Tibial nerve (tissue), 3 donors: Measurements from ENCODE around the gene ZNRF3.

Experiments
- POLR2A ChIP-seq, 2 donors: fragments of 450-650 bp; IDR thresholded peaks; one replicate each; pipeline ENCODE4 v1.6.1; 2017; ENCODE audit warnings: antibody characterized with exemption in 2 of 2, mild to moderate bottlenecking in 2 of 2, moderate library complexity in 2 of 2
- TF ChIP-seq, protein P1 (sequence below), 5 experiments: fragments of 200-600 bp in 3 of 5; fragments of 450-650 bp in 2 of 5; sonication (generic) in 3 of 5; IDR thresholded peaks; one replicate each; pipeline ENCODE4 v1.5.1; 2016 to 2019; ENCODE audit warnings: antibody characterized with exemption in 5 of 5, mild to moderate bottlenecking in 3 of 5, moderate library complexity in 2 of 5

DNA sequence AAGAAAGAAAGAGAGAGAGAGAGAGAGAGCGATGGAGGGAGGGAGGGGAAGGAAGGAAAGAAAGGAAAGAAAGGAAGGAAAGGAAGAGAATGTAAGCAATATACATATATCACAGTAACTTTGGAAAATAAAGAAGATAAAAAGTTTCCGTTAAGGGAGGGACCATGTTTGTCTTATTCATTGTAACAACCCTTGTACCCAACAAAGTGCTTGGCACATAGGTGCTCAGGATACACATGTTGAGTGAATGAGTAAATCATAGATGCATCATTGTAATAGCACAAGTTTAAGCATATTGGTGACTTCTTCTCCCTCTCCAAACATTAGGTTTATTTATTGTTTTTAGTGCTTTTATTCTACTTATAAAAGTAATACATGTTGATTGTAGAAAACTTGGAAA, 39.7 kb upstream of the ZNRF3 start:
- no peak for TF ChIP-seq POLR2A (IDR thresholded peaks at IDR 0.05)
- TF ChIP-seq, protein P1, sequence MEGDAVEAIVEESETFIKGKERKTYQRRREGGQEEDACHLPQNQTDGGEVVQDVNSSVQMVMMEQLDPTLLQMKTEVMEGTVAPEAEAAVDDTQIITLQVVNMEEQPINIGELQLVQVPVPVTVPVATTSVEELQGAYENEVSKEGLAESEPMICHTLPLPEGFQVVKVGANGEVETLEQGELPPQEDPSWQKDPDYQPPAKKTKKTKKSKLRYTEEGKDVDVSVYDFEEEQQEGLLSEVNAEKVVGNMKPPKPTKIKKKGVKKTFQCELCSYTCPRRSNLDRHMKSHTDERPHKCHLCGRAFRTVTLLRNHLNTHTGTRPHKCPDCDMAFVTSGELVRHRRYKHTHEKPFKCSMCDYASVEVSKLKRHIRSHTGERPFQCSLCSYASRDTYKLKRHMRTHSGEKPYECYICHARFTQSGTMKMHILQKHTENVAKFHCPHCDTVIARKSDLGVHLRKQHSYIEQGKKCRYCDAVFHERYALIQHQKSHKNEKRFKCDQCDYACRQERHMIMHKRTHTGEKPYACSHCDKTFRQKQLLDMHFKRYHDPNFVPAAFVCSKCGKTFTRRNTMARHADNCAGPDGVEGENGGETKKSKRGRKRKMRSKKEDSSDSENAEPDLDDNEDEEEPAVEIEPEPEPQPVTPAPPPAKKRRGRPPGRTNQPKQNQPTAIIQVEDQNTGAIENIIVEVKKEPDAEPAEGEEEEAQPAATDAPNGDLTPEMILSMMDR (IDR thresholded peaks at IDR 0.05), result no peak
